GM12874 (cell line): ENCODE data around the gene DOK5.

Experiments used
- TF ChIP-seq, protein P1 (sequence below): IDR thresholded peaks from 2 replicates; pipeline ENCODE4 v1.5.1; 2011; ENCODE audit warnings: low read depth, mild to moderate bottlenecking, control low read depth, low read length, moderate library complexity; ENCODE audit not compliant: insufficient read depth

DOK5 gene

DNA sequence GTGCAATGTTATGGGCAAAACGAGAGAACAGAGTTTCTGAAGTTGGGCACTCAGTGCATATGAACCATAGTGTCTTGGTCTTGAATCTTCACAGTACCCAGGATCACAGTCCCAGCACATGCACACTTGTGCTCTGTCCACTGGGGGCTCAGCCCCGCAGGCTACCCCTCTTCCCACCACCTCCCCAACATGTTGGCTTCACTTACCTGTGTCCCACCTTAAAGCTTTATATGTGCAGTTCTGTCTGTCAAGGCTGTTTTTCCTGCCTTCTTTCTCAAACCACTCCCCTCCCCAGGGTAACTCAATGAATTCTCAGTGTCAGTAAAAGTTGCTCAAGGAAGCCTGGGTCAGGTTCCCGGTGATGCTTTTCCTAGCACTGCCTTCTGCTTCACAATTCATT is 129.9 kb downstream of the DOK5 start:
- TF ChIP-seq, protein P1, sequence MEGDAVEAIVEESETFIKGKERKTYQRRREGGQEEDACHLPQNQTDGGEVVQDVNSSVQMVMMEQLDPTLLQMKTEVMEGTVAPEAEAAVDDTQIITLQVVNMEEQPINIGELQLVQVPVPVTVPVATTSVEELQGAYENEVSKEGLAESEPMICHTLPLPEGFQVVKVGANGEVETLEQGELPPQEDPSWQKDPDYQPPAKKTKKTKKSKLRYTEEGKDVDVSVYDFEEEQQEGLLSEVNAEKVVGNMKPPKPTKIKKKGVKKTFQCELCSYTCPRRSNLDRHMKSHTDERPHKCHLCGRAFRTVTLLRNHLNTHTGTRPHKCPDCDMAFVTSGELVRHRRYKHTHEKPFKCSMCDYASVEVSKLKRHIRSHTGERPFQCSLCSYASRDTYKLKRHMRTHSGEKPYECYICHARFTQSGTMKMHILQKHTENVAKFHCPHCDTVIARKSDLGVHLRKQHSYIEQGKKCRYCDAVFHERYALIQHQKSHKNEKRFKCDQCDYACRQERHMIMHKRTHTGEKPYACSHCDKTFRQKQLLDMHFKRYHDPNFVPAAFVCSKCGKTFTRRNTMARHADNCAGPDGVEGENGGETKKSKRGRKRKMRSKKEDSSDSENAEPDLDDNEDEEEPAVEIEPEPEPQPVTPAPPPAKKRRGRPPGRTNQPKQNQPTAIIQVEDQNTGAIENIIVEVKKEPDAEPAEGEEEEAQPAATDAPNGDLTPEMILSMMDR = no peak

DNA sequence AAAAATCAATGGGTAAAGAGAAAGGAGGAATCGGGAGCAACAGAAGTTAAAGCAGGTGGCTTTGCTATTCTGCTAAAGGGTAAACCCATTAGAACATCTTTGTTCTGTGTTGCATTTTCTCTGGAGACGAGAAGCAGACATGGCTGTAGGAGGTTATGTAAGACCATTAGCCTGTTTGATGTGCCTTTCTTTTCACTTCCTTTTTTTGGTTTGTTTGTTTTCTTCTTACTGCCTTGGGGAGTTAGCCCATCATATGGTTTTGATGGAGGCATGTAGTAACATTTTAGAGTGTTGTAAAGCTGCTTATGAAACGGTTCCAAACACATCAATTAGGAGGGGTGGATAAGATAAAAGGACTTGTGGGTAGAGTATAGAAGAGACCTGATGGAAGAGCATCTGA is 131.0 kb downstream of the DOK5 start:
- TF ChIP-seq, protein P1 = no peak

GRCh38 chr20:54608039-54608745 is 132.8 kb downstream of the DOK5 start:
- TF ChIP-seq, protein P1 = no peak

GRCh38 chr20:54608943-54609342 is 133.6 kb downstream of the DOK5 start:
- TF ChIP-seq, protein P1 = no peak

DNA sequence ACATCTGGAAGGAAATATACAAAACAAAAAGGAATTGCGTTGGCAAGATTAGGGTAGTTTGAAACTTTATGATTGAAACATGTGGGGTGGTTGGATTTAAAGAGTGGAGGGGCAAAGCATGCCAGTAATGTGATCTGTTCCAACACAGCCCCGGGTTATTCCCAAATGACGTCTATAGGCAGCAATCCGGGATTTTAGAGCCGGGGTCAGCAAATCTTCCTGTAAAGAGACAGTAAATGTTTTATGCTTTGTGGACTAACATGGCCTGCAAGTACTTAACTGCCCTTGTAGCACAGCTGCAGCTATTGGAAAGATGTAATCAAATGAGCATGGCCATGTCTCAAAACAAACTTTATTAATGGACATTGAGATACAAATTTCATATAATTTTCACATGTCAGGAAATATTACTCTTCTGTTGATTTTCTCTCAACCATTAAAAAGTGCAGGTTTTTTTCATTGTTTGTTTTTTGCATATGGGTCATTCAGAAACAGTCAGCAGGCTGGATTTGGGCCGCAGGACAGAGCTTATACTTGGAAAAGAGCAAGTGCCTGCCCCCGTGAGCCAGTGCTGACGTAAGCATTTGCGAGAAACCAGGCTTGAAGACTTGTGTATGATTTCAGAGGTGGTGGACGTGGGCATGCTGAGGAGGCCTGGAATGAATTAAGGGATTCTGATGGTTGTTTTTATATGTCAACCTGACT is 136.5 kb downstream of the DOK5 start:
- TF ChIP-seq, protein P1 = no peak

DNA sequence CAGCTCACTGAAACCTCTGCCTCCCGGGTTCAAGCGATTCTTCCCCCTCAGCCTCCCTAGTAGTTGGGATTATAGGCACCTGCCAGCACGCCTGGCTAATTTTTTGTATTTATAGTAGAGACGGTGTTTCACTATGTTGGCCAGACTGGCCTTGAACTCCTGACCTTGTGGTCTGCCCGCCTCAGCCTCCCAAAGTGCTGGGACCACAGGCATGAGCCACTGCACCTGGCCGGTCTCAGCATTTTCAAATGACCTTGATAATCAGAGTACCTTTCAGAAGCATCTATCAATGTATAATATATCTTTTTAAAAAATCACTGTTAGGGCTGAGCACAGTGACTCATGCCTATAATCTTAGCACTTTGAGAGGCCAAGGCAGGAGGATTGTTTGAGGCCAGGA is 143.0 kb downstream of the DOK5 start:
- TF ChIP-seq, protein P1 = no peak

- TF ChIP-seq, protein P1 = no peak
Observed at GRCh38 chr20:54619181-54619580, 143.8 kb downstream of the DOK5 start.
